ENCODE data around the gene FMNL2.

DNA sequence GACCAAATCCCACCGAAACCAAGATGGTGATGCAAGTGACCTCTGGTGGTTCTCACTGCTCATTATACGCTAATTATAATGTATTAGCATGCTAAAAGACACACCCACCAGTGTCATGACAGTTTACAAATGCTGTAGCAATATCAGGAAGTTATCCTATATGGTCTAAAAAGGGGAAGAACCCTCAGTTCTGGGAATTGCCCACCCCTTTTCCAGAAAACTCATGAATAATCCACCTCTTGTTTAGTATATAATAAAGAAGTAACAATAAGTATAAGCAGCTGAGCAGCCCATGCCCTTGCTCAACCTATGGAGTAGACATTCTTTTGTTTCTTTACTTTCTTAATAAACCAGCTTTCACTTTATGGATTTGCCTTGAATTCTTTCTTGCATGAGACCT lies 31.0 kb upstream of the FMNL2 start:
- TF ChIP-seq, protein P1, sequence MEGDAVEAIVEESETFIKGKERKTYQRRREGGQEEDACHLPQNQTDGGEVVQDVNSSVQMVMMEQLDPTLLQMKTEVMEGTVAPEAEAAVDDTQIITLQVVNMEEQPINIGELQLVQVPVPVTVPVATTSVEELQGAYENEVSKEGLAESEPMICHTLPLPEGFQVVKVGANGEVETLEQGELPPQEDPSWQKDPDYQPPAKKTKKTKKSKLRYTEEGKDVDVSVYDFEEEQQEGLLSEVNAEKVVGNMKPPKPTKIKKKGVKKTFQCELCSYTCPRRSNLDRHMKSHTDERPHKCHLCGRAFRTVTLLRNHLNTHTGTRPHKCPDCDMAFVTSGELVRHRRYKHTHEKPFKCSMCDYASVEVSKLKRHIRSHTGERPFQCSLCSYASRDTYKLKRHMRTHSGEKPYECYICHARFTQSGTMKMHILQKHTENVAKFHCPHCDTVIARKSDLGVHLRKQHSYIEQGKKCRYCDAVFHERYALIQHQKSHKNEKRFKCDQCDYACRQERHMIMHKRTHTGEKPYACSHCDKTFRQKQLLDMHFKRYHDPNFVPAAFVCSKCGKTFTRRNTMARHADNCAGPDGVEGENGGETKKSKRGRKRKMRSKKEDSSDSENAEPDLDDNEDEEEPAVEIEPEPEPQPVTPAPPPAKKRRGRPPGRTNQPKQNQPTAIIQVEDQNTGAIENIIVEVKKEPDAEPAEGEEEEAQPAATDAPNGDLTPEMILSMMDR (conservative IDR thresholded peaks at IDR 0.05; ENCODE audit: low read depth, low read length): no peak
- TF ChIP-seq FOS (IDR thresholded peaks at IDR 0.05; ENCODE audit: low read depth, low read length) (no peak), RCOR1 (IDR thresholded peaks at IDR 0.05; ENCODE audit: insufficient replicate concordance, low read length) (no peak), BHLHE40 (IDR thresholded peaks at IDR 0.05; ENCODE audit: low read depth, low read length) (no peak), POLR2A (IDR thresholded peaks at IDR 0.05; ENCODE audit: low read depth, low read length) (no peak), CEBPB (IDR thresholded peaks at IDR 0.05; ENCODE audit: low read depth, low read length) (no peak), CHD1 (IDR thresholded peaks at IDR 0.05; ENCODE audit: low read depth, low read length) (no peak), MXI1 (IDR thresholded peaks at IDR 0.05; ENCODE audit: borderline replicate concordance, low read depth, low read length) (no peak), RFX5 (IDR thresholded peaks at IDR 0.05; ENCODE audit: low read depth, low read length) (no peak), MAFK (IDR thresholded peaks at IDR 0.05; ENCODE audit: low read depth, low read length) (no peak), NFE2L2 (IDR thresholded peaks at IDR 0.05; ENCODE audit: low read depth, low read length) (no peak)
- TF ChIP-seq, protein P2, sequence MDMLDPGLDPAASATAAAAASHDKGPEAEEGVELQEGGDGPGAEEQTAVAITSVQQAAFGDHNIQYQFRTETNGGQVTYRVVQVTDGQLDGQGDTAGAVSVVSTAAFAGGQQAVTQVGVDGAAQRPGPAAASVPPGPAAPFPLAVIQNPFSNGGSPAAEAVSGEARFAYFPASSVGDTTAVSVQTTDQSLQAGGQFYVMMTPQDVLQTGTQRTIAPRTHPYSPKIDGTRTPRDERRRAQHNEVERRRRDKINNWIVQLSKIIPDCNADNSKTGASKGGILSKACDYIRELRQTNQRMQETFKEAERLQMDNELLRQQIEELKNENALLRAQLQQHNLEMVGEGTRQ (IDR thresholded peaks at IDR 0.05; ENCODE audit: low read depth, low read length): no peak

Measured in IMR-90 (cell line).